PC-3 (cell line): ENCODE data around the gene DET1.

Experiments
- CTCF ChIP-seq: fragments of 300-600 bp; sonication (generic); conservative IDR thresholded peaks from 2 replicates; pipeline ENCODE4 v1.5.1; 2017; ENCODE audit warnings: antibody characterized with exemption, low read depth, mild to moderate bottlenecking, low read length
- EZH2phosphoT487 ChIP-seq: fragments of 300-600 bp; sonication (generic); IDR thresholded peaks from 2 replicates; pipeline ENCODE4 v1.6.1; 2018; ENCODE audit warnings: mild to moderate bottlenecking, antibody characterized with exemption, low read length, borderline replicate concordance

GRCh38 chr15:88586401-88587162 lies 40.1 kb upstream of the DET1 start:
- no peak for TF ChIP-seq CTCF
- TF ChIP-seq EZH2phosphoT487 = no peak
